Thoracic aorta (tissue), 2 donors: Measurements from ENCODE around the gene USP9X. TPM values are rescaled to one million over a fixed set of nuclear protein-coding genes. Genes with fewer than 3 reads are reported as not detected.

Experiments
- ATAC-seq: fragments of 150-250 bp; one replicate; pipeline ENCODE4 v1.8.0; 2017; ENCODE audit warnings: low read depth; ENCODE audit not compliant: insufficient number of reproducible peaks, low FRiP score
- DNase-seq: peaks from one replicate; pipeline ENCODE4 v3.0.0-alpha.2; 2020; ENCODE audit warnings: low spot score
- H3K27ac ChIP-seq, 2 donors: fragments of 200-600 bp; sonication (generic); 1 replicate in 1 of 2; 2 replicates in 1 of 2; pipeline ENCODE4 v1.5.1; 2016; ENCODE audit warnings: mild to moderate bottlenecking in 2 of 2, moderate library complexity in 2 of 2
- H3K27me3 ChIP-seq: fragments of 200-600 bp; sonication (generic); replicated peaks from 2 replicates; pipeline ENCODE4 v1.6.0; 2016; ENCODE audit warnings: mild to moderate bottlenecking; ENCODE audit not compliant: insufficient read depth
- H3K36me3 ChIP-seq: fragments of 200-600 bp; sonication (generic); one replicate; pipeline ENCODE4 v1.5.1; 2016
- H3K4me1 ChIP-seq, 2 donors: fragments of 200-600 bp; sonication (generic); 1 replicate in 1 of 2; 2 replicates in 1 of 2; pipeline versions ENCODE4 v1.5.1 to v1.6.0; 2016; ENCODE audit warnings: low read depth in 2 of 2, mild to moderate bottlenecking in 1 of 2; ENCODE audit not compliant: control insufficient read depth in 1 of 2
- H3K4me3 ChIP-seq: fragments of 200-600 bp; sonication (generic); 2 replicates; pipeline ENCODE4 v1.5.1; 2016; ENCODE audit warnings: mild to moderate bottlenecking
- H3K9me3 ChIP-seq: fragments of 200-600 bp; sonication (generic); 2 replicates; pipeline ENCODE4 v1.5.1; 2016
- CTCF ChIP-seq: fragments of 200-600 bp; sonication (generic); IDR thresholded peaks from one replicate; pipeline ENCODE4 v1.5.1; 2019; ENCODE audit warnings: antibody characterized with exemption
- total RNA-seq, 2 donors: library from RNA; depleted of rRNA; stranded (reverse); fragments of >200 nt; gene quantifications; one replicate each; pipeline versions ENCODE4 v1.1.0 to v1.2.3, GENCODE V29; 2016

USP9X gene
- total RNA-seq, 2 donors from 2014 or later = 81.4 to 87.8 TPM

- H3K4me3 ChIP-seq = no peak overlapping the region
- no peak for DNase-seq
- no peak for TF ChIP-seq CTCF
- no peaks in the 10 kb centered on the region for H3K9me3 ChIP-seq
- peaks cover 7% of the 10 kb centered on the region for H3K36me3 ChIP-seq
- no peaks in the 10 kb centered on the region for H3K4me1 ChIP-seq
- no peak overlapping the region for H3K27ac ChIP-seq
- no peaks in the 10 kb centered on the region for H3K27me3 ChIP-seq
- ATAC-seq = no peak
Observed at GRCh38 chrX:41236629-41237028, 151.4 kb downstream of the USP9X start.

GRCh38 chrX:41240509-41240908 is 155.3 kb downstream of the USP9X start:
- H3K27me3 ChIP-seq = no peaks in the 10 kb centered on the region
- H3K36me3 ChIP-seq = no peaks in the 10 kb centered on the region
- no peak overlapping the region for H3K4me3 ChIP-seq
- H3K27ac ChIP-seq = no peak overlapping the region
- ATAC-seq (no peak), DNase-seq (no peak)
- H3K4me1 ChIP-seq = no peaks in the 10 kb centered on the region
- no peak for TF ChIP-seq CTCF
- H3K9me3 ChIP-seq = no peaks in the 10 kb centered on the region

GRCh38 chrX:41241962-41242361 is 156.7 kb downstream of the USP9X start:
- Histone ChIP-seq H3K4me3 (no peak overlapping the region), H3K4me1 (no peaks in the 10 kb centered on the region), H3K9me3 (no peaks in the 10 kb centered on the region), H3K36me3 (no peaks in the 10 kb centered on the region), H3K27ac (no peak overlapping the region), H3K27me3 (no peaks in the 10 kb centered on the region)
- DNase-seq (no peak), ATAC-seq (no peak)
- TF ChIP-seq CTCF = no peak

- TF ChIP-seq CTCF = no peak
- H3K27me3 ChIP-seq = no peaks in the 10 kb centered on the region
- H3K27ac ChIP-seq = no peak overlapping the region
- no peak overlapping the region for H3K4me3 ChIP-seq
- no peaks in the 10 kb centered on the region for H3K4me1 ChIP-seq
- DNase-seq (no peak), ATAC-seq (no peak)
- H3K9me3 ChIP-seq = no peaks in the 10 kb centered on the region
- H3K36me3 ChIP-seq = no peaks in the 10 kb centered on the region
Observed at GRCh38 chrX:41245641-41246040, 160.4 kb downstream of the USP9X start.

DNA sequence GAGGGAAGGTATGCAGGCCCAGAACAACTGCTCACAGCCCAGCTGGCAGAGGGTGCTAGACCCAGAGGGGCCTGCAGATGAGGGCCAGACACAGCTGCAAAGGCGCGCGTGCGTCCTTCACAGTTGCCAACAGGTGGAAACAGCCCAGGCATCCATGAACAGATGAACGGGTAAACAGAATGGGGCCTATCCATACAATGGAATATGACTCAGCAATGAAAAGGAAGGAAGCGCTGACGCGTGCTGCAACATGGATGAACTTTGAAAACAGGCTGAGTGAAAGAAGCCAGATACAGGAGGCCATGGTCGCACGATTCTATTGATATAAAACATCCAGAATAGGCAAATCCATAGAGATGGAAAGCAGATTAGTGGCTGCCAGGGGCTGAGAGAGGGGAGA is 165.6 kb downstream of the USP9X start:
- Histone ChIP-seq H3K4me3 (no peak overlapping the region), H3K4me1 (no peaks in the 10 kb centered on the region), H3K27me3 (no peaks in the 10 kb centered on the region), H3K9me3 (no peaks in the 10 kb centered on the region), H3K27ac (no peak overlapping the region), H3K36me3 (no peaks in the 10 kb centered on the region)
- no peak for TF ChIP-seq CTCF
- no peak for DNase-seq
- ATAC-seq = no peak
